BJ (cell line): ENCODE data around the gene CES3. TPM values are rescaled to one million over a fixed set of nuclear protein-coding genes. Genes with fewer than 3 reads are reported as not detected.

ENCODE experiments used
- CTCF ChIA-PET: fragments of 350-600 bp; formaldehyde crosslinking; extraction: SDS; loops from one replicate; lab custom pipeline; 2021; ENCODE audit warnings: antibody characterized with exemption, inconsistent platforms; lab: Yijun Ruan, JAX
- POLR2A ChIA-PET: fragments of 300-600 bp; sonication (Branson Sonifier 250); formaldehyde crosslinking; extraction: SDS; loops from one replicate; lab custom pipeline; 2021; ENCODE audit warnings: antibody characterized with exemption; lab: Charles Lee
- DNase-seq: peaks from one replicate; pipeline ENCODE4 v3.0.0-alpha.2; 2011; ENCODE audit warnings: low read depth
- H3K27me3 ChIP-seq: 2 replicates; pipeline ENCODE4 v1.6.0; 2011; ENCODE audit warnings: low read length; ENCODE audit not compliant: control insufficient read depth, insufficient read depth
- H3K36me3 ChIP-seq: 2 replicates; pipeline ENCODE4 v1.5.1; 2011; ENCODE audit warnings: low read length; ENCODE audit not compliant: control insufficient read depth, insufficient read depth
- H3K4me3 ChIP-seq: 2 replicates; pipeline ENCODE4 v1.5.1; 2011; ENCODE audit warnings: low read depth, mild to moderate bottlenecking, control low read depth, low read length
- CTCF ChIP-seq: IDR thresholded peaks from 2 replicates; pipeline ENCODE4 v1.5.1; 2011; ENCODE audit warnings: low read depth, mild to moderate bottlenecking, control low read depth, inconsistent platforms, low read length, moderate library complexity; ENCODE audit not compliant: insufficient read depth
- polyA plus RNA-seq: library from polyadenylated mRNA; depleted of rRNA; stranded (reverse); fragments of >200 nt; gene quantifications from 2 replicates; pipeline ENCODE4 v1.2.3, GENCODE V29; 2011

CES3 gene
- polyA plus RNA-seq, 1 experiment = 0.13 TPM

- POLR2A ChIA-PET = no interaction called here
- peaks cover 19% of the 10 kb centered on the region for H3K27me3 ChIP-seq
- CTCF ChIA-PET = interaction anchor here (0.7 to 4.5 kb wide), 6 partner anchors 9 to 35 kb away, joined by 3 to 30 read pairs (median 8); no protein-coding TSS in a partner anchor
- no peaks in the 10 kb centered on the region for H3K36me3 ChIP-seq
- TF ChIP-seq CTCF = no peak
- DNase-seq = no peak
- H3K4me3 ChIP-seq = no peak within 1 kb of the TSS
These were observed 42.1 kb upstream of the CES3 start, which contains the start of gene CDH16 for GRCh38 chr16:66918803-66919568. CDH16 (minus strand) TSS chr16:66918885; CDS start chr16:66918065, 820 bp downstream.

GRCh38 chr16:66919569-66920298, 41.3 kb upstream of the CES3 start:
- H3K27me3 ChIP-seq = peaks cover 20% of the 10 kb centered on the region
- ChIA-PET CTCF (interaction anchor here (0.7 to 4.5 kb wide), 4 partner anchors 10 to 34 kb away, joined by 3 to 30 read pairs (median 16); no protein-coding TSS in a partner anchor), POLR2A (no interaction called here)
- no peak for DNase-seq
- H3K36me3 ChIP-seq = no peaks in the 10 kb centered on the region
- TF ChIP-seq CTCF = no peak
- H3K4me3 ChIP-seq = no peak overlapping the region

DNA sequence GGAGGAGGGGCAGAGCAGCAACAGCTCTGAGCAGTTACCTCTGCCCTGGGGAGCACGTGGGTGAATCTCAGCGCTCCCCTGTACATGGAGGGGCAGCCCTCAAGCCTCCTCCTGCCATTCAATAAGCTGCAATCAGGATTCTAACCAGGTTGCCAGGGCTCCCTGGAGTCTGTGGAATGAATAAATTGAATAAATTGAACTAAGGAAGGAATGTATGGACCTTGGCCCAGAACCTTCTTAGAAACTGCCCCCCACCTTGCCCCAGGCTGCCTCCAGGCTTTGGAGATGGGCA, 40.8 kb upstream of the CES3 start:
- Histone ChIP-seq H3K36me3 (no peaks in the 10 kb centered on the region), H3K27me3 (peaks cover 20% of the 10 kb centered on the region), H3K4me3 (no peak overlapping the region)
- DNase-seq = no peak
- no peak for TF ChIP-seq CTCF
- ChIA-PET POLR2A (no interaction called here), CTCF (interaction anchor here (1.6 to 4.5 kb wide), 3 partner anchors 11 to 25 kb away, joined by 12 to 30 read pairs (median 20); no protein-coding TSS in a partner anchor)

DNA sequence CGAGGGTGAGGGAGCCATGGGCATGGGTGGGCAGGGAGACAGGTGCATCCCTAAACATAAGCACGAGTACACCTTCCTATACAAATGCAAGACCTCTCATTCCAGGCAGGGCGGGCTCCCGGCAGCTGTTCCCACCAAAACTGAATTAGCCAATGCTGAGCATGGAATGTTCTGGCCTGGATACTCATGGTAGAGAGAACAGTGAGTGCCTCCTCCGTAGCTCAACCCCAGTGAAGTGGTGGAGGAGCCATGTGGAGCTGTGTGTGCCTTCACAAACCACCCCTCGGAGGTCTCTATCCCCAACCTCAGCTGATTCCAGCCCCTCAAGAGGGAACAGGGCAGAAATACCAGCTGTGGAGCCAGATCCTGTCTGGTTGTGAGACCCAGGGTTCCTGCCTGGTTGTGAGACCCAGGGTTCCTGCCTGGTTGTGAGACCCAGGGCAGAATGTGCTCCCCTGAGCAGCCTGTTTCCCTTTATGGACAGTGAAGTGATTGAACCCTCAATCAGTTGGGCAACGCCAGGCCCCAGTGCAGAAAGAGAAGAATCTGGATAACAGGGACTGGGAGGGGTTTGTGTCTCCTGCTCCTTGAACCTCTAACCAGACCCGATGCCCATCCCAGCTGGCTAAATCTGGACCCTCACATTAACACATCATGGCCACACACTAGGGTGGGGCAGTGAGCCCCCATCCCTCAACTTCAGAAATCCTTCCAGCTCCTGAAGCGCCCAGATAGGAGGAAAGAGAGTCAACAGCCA, 40.0 kb upstream of the CES3 start:
- no peak overlapping the region for H3K4me3 ChIP-seq
- no peaks in the 10 kb centered on the region for H3K36me3 ChIP-seq
- ChIA-PET CTCF (interaction anchor here (1.8 to 4.5 kb wide), 3 partner anchors 11 to 26 kb away, joined by 8 to 30 read pairs (median 20); no protein-coding TSS in a partner anchor), POLR2A (no interaction called here)
- no peak for DNase-seq
- H3K27me3 ChIP-seq = peaks cover 18% of the 10 kb centered on the region
- no peak for TF ChIP-seq CTCF
